Loucy (cell line): ENCODE data around the gene NDC1.
A peak's percentile ranks its signal among the peaks of the same experiment; 100 is the strongest.
"Not testable (repeated sequence)": the region's sequence is repeated elsewhere in the genome, so short reads cannot be mapped to it uniquely, and the experiment has no call there.

Source experiments
- H2AFZ ChIP-seq: fragments of 200-600 bp; sonication (generic); 2 replicates; pipeline ENCODE4 v1.6.0; 2016; ENCODE audit warnings: antibody characterized with exemption, mild to moderate bottlenecking, low read length, moderate library complexity
- H3F3A ChIP-seq: fragments of 200-600 bp; 2 replicates; pipeline ENCODE4 v1.6.0; 2016; ENCODE audit warnings: antibody characterized with exemption, low read depth, mild to moderate bottlenecking
- H3K27me3 ChIP-seq: fragments of 200-600 bp; sonication (generic); 2 replicates; pipeline ENCODE4 v1.6.1; 2014; ENCODE audit warnings: low read length, mild to moderate bottlenecking; ENCODE audit not compliant: insufficient read depth, poor library complexity, severe bottlenecking
- H3K36me3 ChIP-seq: fragments of 200-600 bp; sonication (generic); 2 replicates; pipeline ENCODE4 v1.6.1; 2016; ENCODE audit warnings: low read length; ENCODE audit not compliant: insufficient read depth
- H3K4me1 ChIP-seq: fragments of 200-600 bp; sonication (generic); 2 replicates; pipeline ENCODE4 v1.5.1; 2014; ENCODE audit warnings: low read length, mild to moderate bottlenecking; ENCODE audit not compliant: insufficient read depth, poor library complexity, severe bottlenecking
- H3K4me2 ChIP-seq: fragments of 200-600 bp; sonication (generic); 2 replicates; pipeline ENCODE4 v1.6.0; 2014; ENCODE audit warnings: antibody characterized with exemption, low read length, low read depth, mild to moderate bottlenecking; ENCODE audit not compliant: poor library complexity, severe bottlenecking
- H3K4me3 ChIP-seq: fragments of 200-600 bp; sonication (generic); 2 replicates; pipeline ENCODE4 v1.5.1; 2014; ENCODE audit warnings: low read length, mild to moderate bottlenecking, mixed read lengths; ENCODE audit not compliant: poor library complexity, severe bottlenecking
- H3K79me2 ChIP-seq: fragments of 200-600 bp; sonication (generic); 2 replicates; pipeline ENCODE4 v1.6.1; 2014; ENCODE audit warnings: low read length; ENCODE audit not compliant: insufficient read depth
- H3K9ac ChIP-seq: fragments of 200-600 bp; sonication (generic); 2 replicates; pipeline ENCODE4 v1.6.0; 2014; ENCODE audit warnings: mild to moderate bottlenecking, low read depth, low read length, moderate library complexity; ENCODE audit not compliant: poor library complexity, severe bottlenecking
- H3K9me2 ChIP-seq: fragments of 200-600 bp; sonication (generic); replicated peaks from 2 replicates; pipeline ENCODE4 v1.6.1; 2016; ENCODE audit warnings: low read depth, low read length, mixed read lengths
- H3K9me3 ChIP-seq: fragments of 200-600 bp; sonication (generic); 2 replicates; pipeline ENCODE4 v1.6.1; 2014; ENCODE audit warnings: mild to moderate bottlenecking, antibody characterized with exemption, low read length, low read depth; ENCODE audit not compliant: insufficient read depth
- H4K20me1 ChIP-seq: fragments of 200-600 bp; sonication (generic); 2 replicates; pipeline ENCODE4 v1.6.0; 2014; ENCODE audit warnings: antibody characterized with exemption, low read length, mild to moderate bottlenecking; ENCODE audit not compliant: insufficient read depth, poor library complexity, severe bottlenecking
- EZH2phosphoT487 ChIP-seq: fragments of 200-600 bp; IDR thresholded peaks from 2 replicates; pipeline ENCODE4 v1.6.1; 2018; ENCODE audit warnings: antibody characterized with exemption, mild to moderate bottlenecking, moderate library complexity, borderline replicate concordance
- TF ChIP-seq, protein P1 (sequence below): fragments of 200-600 bp; sonication (generic); conservative IDR thresholded peaks from 2 replicates; pipeline ENCODE4 v1.5.1; 2014; ENCODE audit warnings: mild to moderate bottlenecking, antibody characterized with exemption, low read length

The NDC1 gene

DNA sequence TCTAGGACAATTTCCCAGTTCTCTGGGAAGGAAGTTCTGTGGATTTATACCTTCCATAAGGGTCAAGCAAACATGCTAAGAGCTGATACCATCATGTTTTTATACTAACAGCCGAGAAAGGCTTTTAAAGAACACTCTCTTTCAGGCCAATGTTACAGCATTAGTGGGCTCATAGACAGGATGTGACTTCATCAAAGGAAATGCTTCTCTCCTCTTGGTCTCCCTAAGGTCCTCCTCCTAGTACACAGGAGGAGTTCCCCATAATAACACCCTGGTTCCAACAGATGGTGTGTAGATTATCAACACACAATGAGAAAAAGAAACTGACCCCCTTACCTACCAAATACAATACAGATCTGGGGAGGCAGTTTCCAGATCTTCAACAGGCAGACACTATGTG lies 72.4 kb downstream of the NDC1 start:
- Histone ChIP-seq H2AFZ (peak overlapping the region; percentile 31; the same call in 1 of the 2 replicates), H3K9me2 (no peaks in the 10 kb centered on the region), H3K4me2 (peak overlapping the region; percentile 58), H3K79me2 (no peaks in the 10 kb centered on the region), H3K4me3 (peak overlapping the region; percentile 7), H3K9me3 (no peaks in the 10 kb centered on the region), H3K27me3 (no peaks in the 10 kb centered on the region), H4K20me1 (no peaks in the 10 kb centered on the region), H3F3A (no peaks in the 10 kb centered on the region), H3K9ac (no peak overlapping the region), H3K4me1 (peaks cover 15% of the 10 kb centered on the region), H3K36me3 (peaks cover 42% of the 10 kb centered on the region)
- TF ChIP-seq, protein P1, sequence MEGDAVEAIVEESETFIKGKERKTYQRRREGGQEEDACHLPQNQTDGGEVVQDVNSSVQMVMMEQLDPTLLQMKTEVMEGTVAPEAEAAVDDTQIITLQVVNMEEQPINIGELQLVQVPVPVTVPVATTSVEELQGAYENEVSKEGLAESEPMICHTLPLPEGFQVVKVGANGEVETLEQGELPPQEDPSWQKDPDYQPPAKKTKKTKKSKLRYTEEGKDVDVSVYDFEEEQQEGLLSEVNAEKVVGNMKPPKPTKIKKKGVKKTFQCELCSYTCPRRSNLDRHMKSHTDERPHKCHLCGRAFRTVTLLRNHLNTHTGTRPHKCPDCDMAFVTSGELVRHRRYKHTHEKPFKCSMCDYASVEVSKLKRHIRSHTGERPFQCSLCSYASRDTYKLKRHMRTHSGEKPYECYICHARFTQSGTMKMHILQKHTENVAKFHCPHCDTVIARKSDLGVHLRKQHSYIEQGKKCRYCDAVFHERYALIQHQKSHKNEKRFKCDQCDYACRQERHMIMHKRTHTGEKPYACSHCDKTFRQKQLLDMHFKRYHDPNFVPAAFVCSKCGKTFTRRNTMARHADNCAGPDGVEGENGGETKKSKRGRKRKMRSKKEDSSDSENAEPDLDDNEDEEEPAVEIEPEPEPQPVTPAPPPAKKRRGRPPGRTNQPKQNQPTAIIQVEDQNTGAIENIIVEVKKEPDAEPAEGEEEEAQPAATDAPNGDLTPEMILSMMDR = no peak
- TF ChIP-seq EZH2phosphoT487 = no peak

DNA sequence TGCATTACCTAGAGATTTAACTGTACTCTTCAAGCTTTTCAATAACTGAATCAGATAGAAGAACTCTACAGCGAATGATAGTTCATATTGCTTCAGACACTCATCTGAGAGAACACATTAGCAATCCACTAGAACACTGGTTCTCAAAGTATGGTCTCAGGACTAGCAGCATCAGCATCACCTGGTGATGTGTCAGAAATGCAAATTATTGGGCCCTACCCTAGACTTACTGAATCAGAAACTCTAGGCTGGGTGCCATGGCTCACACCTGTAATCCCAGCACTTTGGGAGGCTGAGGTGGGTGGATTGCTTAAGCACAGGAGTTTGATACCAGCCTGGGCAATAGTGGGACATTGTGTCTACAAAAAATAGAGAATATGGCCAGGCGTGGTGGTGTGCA lies 74.2 kb downstream of the NDC1 start:
- Histone ChIP-seq H3K79me2 (no peaks in the 10 kb centered on the region), H3K9me3 (no peaks in the 10 kb centered on the region), H3K9me2 (no peaks in the 10 kb centered on the region), H3K4me2 (no peak overlapping the region), H3K9ac (no peak overlapping the region), H3K27me3 (no peaks in the 10 kb centered on the region), H3K36me3 (peaks cover 28% of the 10 kb centered on the region), H3K4me1 (peaks cover 15% of the 10 kb centered on the region), H2AFZ (no peak overlapping the region), H3F3A (no peaks in the 10 kb centered on the region), H4K20me1 (no peaks in the 10 kb centered on the region), H3K4me3 (no peak overlapping the region)
- no peak for TF ChIP-seq EZH2phosphoT487
- TF ChIP-seq, protein P1 = no peak

DNA sequence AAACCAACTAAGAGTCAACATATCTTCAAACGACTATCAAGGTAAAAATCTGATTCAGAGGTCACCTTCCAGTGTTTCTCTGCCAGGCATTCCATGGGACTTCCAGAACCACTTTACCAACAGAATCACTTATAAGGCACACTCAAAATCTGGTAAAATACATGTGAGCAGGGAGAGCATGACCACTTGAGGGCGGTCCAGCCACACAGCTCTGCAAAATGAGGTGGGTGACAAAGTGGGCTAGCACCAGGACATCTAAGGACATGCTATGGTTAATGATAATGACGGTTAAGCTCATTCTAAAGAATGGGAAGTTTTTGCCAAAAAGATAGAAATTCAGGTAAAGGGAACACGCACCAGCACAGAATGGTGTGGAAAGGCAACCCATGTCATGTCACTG lies 74.6 kb downstream of the NDC1 start:
- H4K20me1 ChIP-seq = no peaks in the 10 kb centered on the region

DNA sequence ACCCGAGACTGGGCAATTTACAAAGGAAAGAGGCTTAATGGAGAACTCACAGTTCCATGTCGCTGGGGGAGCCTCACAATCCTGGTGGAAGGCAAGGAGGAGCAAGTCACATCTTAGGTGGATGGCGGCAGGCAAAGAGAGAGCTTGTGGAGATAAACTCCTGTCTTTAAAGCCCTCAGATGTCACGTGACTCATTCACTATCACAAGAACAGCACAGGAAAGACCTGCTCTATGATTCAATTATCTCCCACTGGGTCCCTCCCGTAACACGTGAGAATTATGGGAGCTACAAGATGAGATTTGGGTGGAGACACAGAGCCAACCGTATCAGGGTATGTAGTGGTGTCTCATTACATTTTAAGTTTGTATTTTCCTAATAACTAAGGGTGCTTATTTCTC lies 77.6 kb downstream of the NDC1 start:
- H3K4me3 ChIP-seq, H3K4me1 ChIP-seq, H3F3A ChIP-seq, H3K27me3 ChIP-seq, H3K9me2 ChIP-seq, H3K4me2 ChIP-seq, H4K20me1 ChIP-seq, H3K79me2 ChIP-seq, H3K9me3 ChIP-seq, H3K9ac ChIP-seq, H3K36me3 ChIP-seq, H2AFZ ChIP-seq: not testable (repeated sequence)

More for the DNA sequence above, 74.6 kb downstream of the NDC1 start:
- peaks cover 24% of the 10 kb centered on the region for H3K36me3 ChIP-seq
- TF ChIP-seq, protein P1 = peak; percentile 37
- TF ChIP-seq EZH2phosphoT487 = no peak
- no peaks in the 10 kb centered on the region for H3K9me3 ChIP-seq
- no peak overlapping the region for H3K4me3 ChIP-seq
- H3F3A ChIP-seq = no peaks in the 10 kb centered on the region
- H3K9ac ChIP-seq = no peak overlapping the region
- peaks cover 15% of the 10 kb centered on the region for H3K4me1 ChIP-seq
- H2AFZ ChIP-seq = no peak overlapping the region
- H3K9me2 ChIP-seq = no peaks in the 10 kb centered on the region
- H3K4me2 ChIP-seq = no peak overlapping the region
- H3K79me2 ChIP-seq = no peaks in the 10 kb centered on the region
- H3K27me3 ChIP-seq = no peaks in the 10 kb centered on the region
